OCI-LY1 (cell line): ENCODE data around the gene OSBPL1A.

Source experiments
- H2AFZ ChIP-seq: fragments of 200-600 bp; sonication (generic), shearing (Covaris generic); 2 replicates; pipeline ENCODE4 v1.6.0; 2014; ENCODE audit warnings: antibody characterized with exemption, mild to moderate bottlenecking, low read length
- H3F3A ChIP-seq: fragments of 200-600 bp; sonication (generic), shearing (Covaris generic); 2 replicates; pipeline ENCODE4 v1.6.0; 2014; ENCODE audit warnings: mild to moderate bottlenecking, antibody characterized with exemption, low read length, moderate library complexity; ENCODE audit not compliant: insufficient read depth
- H3K27ac ChIP-seq: fragments of 200-600 bp; sonication (generic); 2 replicates; pipeline ENCODE4 v1.5.1; 2014; ENCODE audit warnings: low read length, mixed run types, mild to moderate bottlenecking, low read depth; ENCODE audit not compliant: poor library complexity, severe bottlenecking
- H3K27me3 ChIP-seq: fragments of 200-600 bp; sonication (generic); 2 replicates; pipeline ENCODE4 v1.6.0; 2014; ENCODE audit warnings: antibody characterized with exemption, mild to moderate bottlenecking, low read length, moderate library complexity; ENCODE audit not compliant: insufficient read depth
- H3K36me3 ChIP-seq: fragments of 200-600 bp; sonication (generic); 2 replicates; pipeline ENCODE4 v1.6.1; 2014; ENCODE audit warnings: mild to moderate bottlenecking, antibody characterized with exemption, low read length, moderate library complexity, mixed read lengths; ENCODE audit not compliant: insufficient read depth
- H3K4me1 ChIP-seq: fragments of 200-600 bp; sonication (generic); 2 replicates; pipeline ENCODE4 v1.5.1; 2014; ENCODE audit warnings: mild to moderate bottlenecking, low read length, moderate library complexity; ENCODE audit not compliant: insufficient read depth, severe bottlenecking
- H3K4me2 ChIP-seq: fragments of 200-600 bp; sonication (generic), shearing (Covaris generic); 2 replicates; pipeline ENCODE4 v1.6.1; 2014; ENCODE audit warnings: low read length
- H3K4me3 ChIP-seq: fragments of 200-600 bp; sonication (generic); 2 replicates; pipeline ENCODE4 v1.5.1; 2014; ENCODE audit warnings: low read length, low read depth, mild to moderate bottlenecking, mixed read lengths; ENCODE audit not compliant: poor library complexity, severe bottlenecking
- H3K79me2 ChIP-seq: fragments of 200-600 bp; shearing (Covaris generic); 2 replicates; pipeline ENCODE4 v1.6.1; 2016; ENCODE audit warnings: mixed run types, low read length, mixed read lengths; ENCODE audit not compliant: insufficient read depth
- H3K9ac ChIP-seq: fragments of 200-600 bp; sonication (generic), shearing (Covaris generic); 2 replicates; pipeline ENCODE4 v1.6.1; 2014; ENCODE audit warnings: mild to moderate bottlenecking, low read length, mixed read lengths
- H3K9me2 ChIP-seq: fragments of 200-600 bp; sonication (generic), shearing (Covaris generic); 2 replicates; pipeline ENCODE4 v1.6.1; 2014; ENCODE audit warnings: low read depth, mild to moderate bottlenecking, low read length, mixed read lengths
- H3K9me3 ChIP-seq: fragments of 200-600 bp; shearing (Covaris generic); 2 replicates; pipeline ENCODE4 v1.6.1; 2014; ENCODE audit warnings: low read length, mixed read lengths
- H4K20me1 ChIP-seq: fragments of 200-600 bp; sonication (generic), shearing (Covaris generic); 2 replicates; pipeline ENCODE4 v1.6.0; 2016; ENCODE audit warnings: mild to moderate bottlenecking, low read length; ENCODE audit not compliant: insufficient read depth
- CTCF ChIP-seq: fragments of 200-600 bp; sonication (generic), shearing (Covaris generic); IDR thresholded peaks from 2 replicates; pipeline ENCODE4 v1.5.1; 2017; ENCODE audit warnings: mild to moderate bottlenecking, antibody characterized with exemption, low read length, moderate library complexity, mixed read lengths
- EZH2 ChIP-seq: fragments of 200-600 bp; sonication (generic), shearing (Covaris generic); IDR thresholded peaks from 2 replicates; pipeline ENCODE4 v1.8.0; 2017; ENCODE audit warnings: borderline replicate concordance, mixed run types, mild to moderate bottlenecking, antibody characterized with exemption, low read length, moderate library complexity, mixed read lengths

The OSBPL1A gene

GRCh38 chr18:24196764-24197163 is 200.9 kb downstream of the OSBPL1A start:
- Histone ChIP-seq H3K9me3 (no peaks in the 10 kb centered on the region), H3K9me2 (no peaks in the 10 kb centered on the region), H3K79me2 (no peaks in the 10 kb centered on the region), H3F3A (no peaks in the 10 kb centered on the region), H2AFZ (no peak overlapping the region), H3K4me3 (no peak overlapping the region), H3K4me1 (no peaks in the 10 kb centered on the region), H3K9ac (no peak overlapping the region), H3K36me3 (no peaks in the 10 kb centered on the region), H3K27ac (no peak overlapping the region), H3K27me3 (no peaks in the 10 kb centered on the region), H4K20me1 (no peaks in the 10 kb centered on the region), H3K4me2 (no peak overlapping the region)
- TF ChIP-seq CTCF (no peak), EZH2 (no peak)

GRCh38 chr18:24195296-24196053 is 202.1 kb downstream of the OSBPL1A start:
- Histone ChIP-seq H3K27me3 (no peaks in the 10 kb centered on the region), H3K9ac (no peak overlapping the region), H3K4me3 (no peak overlapping the region), H3K4me1 (no peaks in the 10 kb centered on the region), H2AFZ (no peak overlapping the region), H3K9me3 (no peaks in the 10 kb centered on the region), H3K9me2 (no peaks in the 10 kb centered on the region), H3K36me3 (no peaks in the 10 kb centered on the region), H4K20me1 (no peaks in the 10 kb centered on the region), H3F3A (no peaks in the 10 kb centered on the region), H3K27ac (no peak overlapping the region), H3K4me2 (no peak overlapping the region), H3K79me2 (no peaks in the 10 kb centered on the region)
- no peak for TF ChIP-seq CTCF
- TF ChIP-seq EZH2, result no peak

GRCh38 chr18:24190590-24190989 is 207.0 kb downstream of the OSBPL1A start:
- no peaks in the 10 kb centered on the region for H3K79me2 ChIP-seq
- no peak overlapping the region for H3K9ac ChIP-seq
- H2AFZ ChIP-seq, result no peak overlapping the region
- TF ChIP-seq EZH2 (no peak), CTCF (no peak)
- H3K4me2 ChIP-seq, result no peak overlapping the region
- H3K4me3 ChIP-seq, result no peak overlapping the region
- H3K9me2 ChIP-seq, result no peaks in the 10 kb centered on the region
- no peaks in the 10 kb centered on the region for H3K27me3 ChIP-seq
- no peaks in the 10 kb centered on the region for H4K20me1 ChIP-seq
- H3K27ac ChIP-seq, result no peak overlapping the region
- H3K4me1 ChIP-seq, result no peaks in the 10 kb centered on the region
- no peaks in the 10 kb centered on the region for H3K36me3 ChIP-seq
- H3K9me3 ChIP-seq, result no peaks in the 10 kb centered on the region
- H3F3A ChIP-seq, result no peaks in the 10 kb centered on the region
